Neural cell (in vitro differentiated cells): ENCODE results near the gene TRIM23.

Source experiments
- EP300 ChIP-seq: fragments of 450-650 bp; conservative IDR thresholded peaks from 2 replicates; pipeline ENCODE4 v1.6.1; 2014; ENCODE audit warnings: antibody characterized with exemption, mild to moderate bottlenecking, moderate library complexity; ENCODE audit not compliant: poor library complexity, severe bottlenecking
- EZH2 ChIP-seq: fragments of 200-600, 300-800 bp; shearing (Covaris generic), sonication (generic); IDR thresholded peaks from 2 replicates; pipeline ENCODE4 v1.6.1; 2014; ENCODE audit warnings: antibody characterized with exemption, low read length, borderline replicate concordance, mild to moderate bottlenecking; ENCODE audit not compliant: insufficient read depth, poor library complexity, severe bottlenecking
- POLR2AphosphoS5 ChIP-seq: IDR thresholded peaks from 2 replicates; pipeline ENCODE4 v1.6.1; 2012
- RAD21 ChIP-seq: fragments of 450-650 bp; conservative IDR thresholded peaks from 2 replicates; pipeline ENCODE4 v1.6.1; 2014; ENCODE audit warnings: antibody characterized with exemption, mild to moderate bottlenecking, moderate library complexity
- SMC3 ChIP-seq: fragments of 450-650 bp; conservative IDR thresholded peaks from 2 replicates; pipeline ENCODE4 v1.6.1; 2014; ENCODE audit warnings: antibody characterized with exemption, mild to moderate bottlenecking, moderate library complexity; ENCODE audit not compliant: poor library complexity
- TF ChIP-seq, protein P1 (sequence below): fragments of 450-650 bp; IDR thresholded peaks from 2 replicates; pipeline ENCODE4 v1.5.1; 2014; ENCODE audit warnings: antibody characterized with exemption, mild to moderate bottlenecking, moderate library complexity; ENCODE audit not compliant: poor library complexity, severe bottlenecking
- TF ChIP-seq, protein P2 (sequence below): IDR thresholded peaks from 2 replicates; pipeline ENCODE4 v1.6.1; 2012; ENCODE audit warnings: borderline replicate concordance

DNA sequence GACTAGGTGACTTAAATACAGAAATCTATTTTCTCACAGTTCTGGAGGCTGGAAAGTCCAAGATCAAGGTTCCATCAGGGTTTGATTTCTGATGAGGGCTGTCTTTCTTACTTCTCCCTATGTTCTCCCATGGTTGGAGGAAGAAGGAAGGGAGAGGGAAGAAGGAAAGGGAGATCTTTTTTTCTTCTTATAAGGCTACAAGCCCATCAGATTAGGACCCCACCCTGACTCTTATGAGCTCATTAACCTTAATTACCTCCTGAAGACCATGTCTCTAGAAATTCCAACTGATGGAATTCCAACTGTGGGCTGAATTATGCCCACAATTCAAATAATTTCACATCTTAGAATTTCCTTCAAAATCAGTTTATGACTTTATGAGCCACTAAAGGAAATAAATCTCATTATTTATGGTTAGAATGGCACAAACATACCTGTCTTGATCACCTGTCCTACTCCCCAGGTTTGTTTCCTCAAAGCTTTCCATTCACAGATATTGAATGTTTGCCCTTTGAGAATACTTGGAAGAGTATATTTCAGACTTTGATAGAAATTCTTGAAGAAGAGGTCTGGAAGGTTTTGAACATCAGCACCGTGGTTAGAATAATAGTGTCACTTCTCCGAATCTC lies 53.4 kb downstream of the TRIM23 start:
- TF ChIP-seq, protein P1, sequence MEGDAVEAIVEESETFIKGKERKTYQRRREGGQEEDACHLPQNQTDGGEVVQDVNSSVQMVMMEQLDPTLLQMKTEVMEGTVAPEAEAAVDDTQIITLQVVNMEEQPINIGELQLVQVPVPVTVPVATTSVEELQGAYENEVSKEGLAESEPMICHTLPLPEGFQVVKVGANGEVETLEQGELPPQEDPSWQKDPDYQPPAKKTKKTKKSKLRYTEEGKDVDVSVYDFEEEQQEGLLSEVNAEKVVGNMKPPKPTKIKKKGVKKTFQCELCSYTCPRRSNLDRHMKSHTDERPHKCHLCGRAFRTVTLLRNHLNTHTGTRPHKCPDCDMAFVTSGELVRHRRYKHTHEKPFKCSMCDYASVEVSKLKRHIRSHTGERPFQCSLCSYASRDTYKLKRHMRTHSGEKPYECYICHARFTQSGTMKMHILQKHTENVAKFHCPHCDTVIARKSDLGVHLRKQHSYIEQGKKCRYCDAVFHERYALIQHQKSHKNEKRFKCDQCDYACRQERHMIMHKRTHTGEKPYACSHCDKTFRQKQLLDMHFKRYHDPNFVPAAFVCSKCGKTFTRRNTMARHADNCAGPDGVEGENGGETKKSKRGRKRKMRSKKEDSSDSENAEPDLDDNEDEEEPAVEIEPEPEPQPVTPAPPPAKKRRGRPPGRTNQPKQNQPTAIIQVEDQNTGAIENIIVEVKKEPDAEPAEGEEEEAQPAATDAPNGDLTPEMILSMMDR: no peak
- TF ChIP-seq POLR2AphosphoS5: no peak
- TF ChIP-seq, protein P2, sequence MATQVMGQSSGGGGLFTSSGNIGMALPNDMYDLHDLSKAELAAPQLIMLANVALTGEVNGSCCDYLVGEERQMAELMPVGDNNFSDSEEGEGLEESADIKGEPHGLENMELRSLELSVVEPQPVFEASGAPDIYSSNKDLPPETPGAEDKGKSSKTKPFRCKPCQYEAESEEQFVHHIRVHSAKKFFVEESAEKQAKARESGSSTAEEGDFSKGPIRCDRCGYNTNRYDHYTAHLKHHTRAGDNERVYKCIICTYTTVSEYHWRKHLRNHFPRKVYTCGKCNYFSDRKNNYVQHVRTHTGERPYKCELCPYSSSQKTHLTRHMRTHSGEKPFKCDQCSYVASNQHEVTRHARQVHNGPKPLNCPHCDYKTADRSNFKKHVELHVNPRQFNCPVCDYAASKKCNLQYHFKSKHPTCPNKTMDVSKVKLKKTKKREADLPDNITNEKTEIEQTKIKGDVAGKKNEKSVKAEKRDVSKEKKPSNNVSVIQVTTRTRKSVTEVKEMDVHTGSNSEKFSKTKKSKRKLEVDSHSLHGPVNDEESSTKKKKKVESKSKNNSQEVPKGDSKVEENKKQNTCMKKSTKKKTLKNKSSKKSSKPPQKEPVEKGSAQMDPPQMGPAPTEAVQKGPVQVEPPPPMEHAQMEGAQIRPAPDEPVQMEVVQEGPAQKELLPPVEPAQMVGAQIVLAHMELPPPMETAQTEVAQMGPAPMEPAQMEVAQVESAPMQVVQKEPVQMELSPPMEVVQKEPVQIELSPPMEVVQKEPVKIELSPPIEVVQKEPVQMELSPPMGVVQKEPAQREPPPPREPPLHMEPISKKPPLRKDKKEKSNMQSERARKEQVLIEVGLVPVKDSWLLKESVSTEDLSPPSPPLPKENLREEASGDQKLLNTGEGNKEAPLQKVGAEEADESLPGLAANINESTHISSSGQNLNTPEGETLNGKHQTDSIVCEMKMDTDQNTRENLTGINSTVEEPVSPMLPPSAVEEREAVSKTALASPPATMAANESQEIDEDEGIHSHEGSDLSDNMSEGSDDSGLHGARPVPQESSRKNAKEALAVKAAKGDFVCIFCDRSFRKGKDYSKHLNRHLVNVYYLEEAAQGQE: no peak
- TF ChIP-seq RAD21: no peak
- no peak for TF ChIP-seq EZH2
- no peak for TF ChIP-seq EP300
- no peak for TF ChIP-seq SMC3
